ENCODE results near the gene CAD.

- TF ChIP-seq CTCF (conservative IDR thresholded peaks at IDR 0.05 in 1 of 2, IDR thresholded peaks at IDR 0.05 in 1 of 2; ENCODE audit: low read depth in 1 of 2, low read length in 2 of 2) (no peak), EZH2 (IDR thresholded peaks at IDR 0.05; ENCODE audit: low read length, missing control alignments) (no peak)
Measured at GRCh38 chr2:27275211-27276150, 58.3 kb downstream of the CAD start, which contains the start of gene DNAJC5G.
